ENCODE results near the gene METTL2B. TPM values are rescaled to one million over a fixed set of nuclear protein-coding genes. Genes with fewer than 3 reads are reported as not detected.
"Not testable (repeated sequence)": the region's sequence is repeated elsewhere in the genome, so short reads cannot be mapped to it uniquely, and the experiment has no call there.

The METTL2B gene
- total RNA-seq, 2 experiments from 2014 or later: 25.4 to 40.7 TPM

- DNase-seq (ENCODE audit: low spot score); H3K9me3 ChIP-seq (ENCODE audit: low read length); BruUV-seq (replicated peaks); H4K20me1 ChIP-seq (ENCODE audit: insufficient read depth, low read length); H2AFZ ChIP-seq (ENCODE audit: low read length); CTCF ChIA-PET (ENCODE audit: unreplicated experiment); H3K9me2 ChIP-seq (ENCODE audit: insufficient read depth, low read length); H3K27ac ChIP-seq (ENCODE audit: low read depth, low read length, poor library complexity, severe bottlenecking): not testable (repeated sequence)
- peak overlapping the region; percentile 98 for H3K4me2 ChIP-seq (ENCODE audit: low read length)
- intact Hi-C loops (cut with micrococcal nuclease; ENCODE audit: unreplicated experiment): loop anchor here (2.0 kb wide), 1 partner anchor 56 kb away; the partner anchor contains the start of gene METTL2B
- peaks cover 16% of the 10 kb centered on the region for H3K4me1 ChIP-seq (ENCODE audit: insufficient read depth, low read length, poor library complexity, severe bottlenecking)
- POLR2A ChIA-PET: interaction anchor here (0.8 kb wide), 1 partner anchor 330 kb away, joined by 3 read pairs; the partner anchor contains the start of gene ATP6V1F
- H3K4me3 ChIP-seq (ENCODE audit: low read depth, low read length, poor library complexity, severe bottlenecking): peak overlapping the region; percentile 91
- peaks cover 34% of the 10 kb centered on the region for H3K79me2 ChIP-seq (ENCODE audit: insufficient read depth, low read depth, low read length)
- H3K36me3 ChIP-seq (ENCODE audit: insufficient read depth, low read length): peaks cover 26% of the 10 kb centered on the region
These were observed 56.4 kb downstream of the METTL2B start for GRCh38 chr7:128532956-128533355.

- intact Hi-C loops (cut with micrococcal nuclease; ENCODE audit: unreplicated experiment); H3K4me1 ChIP-seq (ENCODE audit: insufficient read depth, low read length, poor library complexity, severe bottlenecking); POLR2A ChIA-PET; H3K27ac ChIP-seq (ENCODE audit: low read depth, low read length, poor library complexity, severe bottlenecking); H3K4me3 ChIP-seq (ENCODE audit: low read depth, low read length, poor library complexity, severe bottlenecking); H3K4me2 ChIP-seq (ENCODE audit: low read length); CTCF ChIA-PET (ENCODE audit: unreplicated experiment); H4K20me1 ChIP-seq (ENCODE audit: insufficient read depth, low read length); BruUV-seq (replicated peaks); H2AFZ ChIP-seq (ENCODE audit: low read length); H3K9me3 ChIP-seq (ENCODE audit: low read length); H3K9me2 ChIP-seq (ENCODE audit: insufficient read depth, low read length): not testable (repeated sequence)
- peak; percentile 67 for TF ChIP-seq CTCF (conservative IDR thresholded peaks at IDR 0.05; ENCODE audit: low read length)
- Histone ChIP-seq H3K79me2 (ENCODE audit: insufficient read depth, low read depth, low read length) (peaks cover 49% of the 10 kb centered on the region), H3K36me3 (ENCODE audit: insufficient read depth, low read length) (peaks cover 62% of the 10 kb centered on the region)
- peak; percentile 17 for DNase-seq (ENCODE audit: low spot score)
These were observed 60.9 kb downstream of the METTL2B start for GRCh38 chr7:128537410-128537809.

- H3K4me3 ChIP-seq (ENCODE audit: low read depth, low read length, poor library complexity, severe bottlenecking); H4K20me1 ChIP-seq (ENCODE audit: insufficient read depth, low read length); H3K9me2 ChIP-seq (ENCODE audit: insufficient read depth, low read length); H3K27ac ChIP-seq (ENCODE audit: low read depth, low read length, poor library complexity, severe bottlenecking); POLR2A ChIA-PET; H3K4me1 ChIP-seq (ENCODE audit: insufficient read depth, low read length, poor library complexity, severe bottlenecking); intact Hi-C loops (cut with micrococcal nuclease; ENCODE audit: unreplicated experiment); H3K4me2 ChIP-seq (ENCODE audit: low read length); DNase-seq (ENCODE audit: low spot score); BruUV-seq (replicated peaks); H2AFZ ChIP-seq (ENCODE audit: low read length); CTCF ChIA-PET (ENCODE audit: unreplicated experiment); H3K9me3 ChIP-seq (ENCODE audit: low read length): not testable (repeated sequence)
- peaks cover 43% of the 10 kb centered on the region for H3K79me2 ChIP-seq (ENCODE audit: insufficient read depth, low read depth, low read length)
- peaks cover 77% of the 10 kb centered on the region for H3K36me3 ChIP-seq (ENCODE audit: insufficient read depth, low read length)
These were observed 66.0 kb downstream of the METTL2B start for GRCh38 chr7:128542530-128542929.

- H4K20me1 ChIP-seq (ENCODE audit: insufficient read depth, low read length); H3K4me2 ChIP-seq (ENCODE audit: low read length); DNase-seq (ENCODE audit: low spot score); H3K27ac ChIP-seq (ENCODE audit: low read depth, low read length, poor library complexity, severe bottlenecking); H3K9me2 ChIP-seq (ENCODE audit: insufficient read depth, low read length); H3K4me1 ChIP-seq (ENCODE audit: insufficient read depth, low read length, poor library complexity, severe bottlenecking); H3K9me3 ChIP-seq (ENCODE audit: low read length); BruUV-seq (replicated peaks); H2AFZ ChIP-seq (ENCODE audit: low read length); POLR2A ChIA-PET; CTCF ChIA-PET (ENCODE audit: unreplicated experiment); intact Hi-C loops (cut with micrococcal nuclease; ENCODE audit: unreplicated experiment); H3K4me3 ChIP-seq (ENCODE audit: low read depth, low read length, poor library complexity, severe bottlenecking): not testable (repeated sequence)
- Histone ChIP-seq H3K36me3 (ENCODE audit: insufficient read depth, low read length) (peaks cover 81% of the 10 kb centered on the region), H3K79me2 (ENCODE audit: insufficient read depth, low read depth, low read length) (peaks cover 40% of the 10 kb centered on the region)
These were observed 66.8 kb downstream of the METTL2B start for GRCh38 chr7:128543300-128543699.

GRCh38 chr7:128546319-128546851, 69.8 kb downstream of the METTL2B start:
- H3K9me2 ChIP-seq (ENCODE audit: insufficient read depth, low read length); intact Hi-C loops (cut with micrococcal nuclease; ENCODE audit: unreplicated experiment); BruUV-seq (replicated peaks); H3K27ac ChIP-seq (ENCODE audit: low read depth, low read length, poor library complexity, severe bottlenecking); H3K4me2 ChIP-seq (ENCODE audit: low read length); H4K20me1 ChIP-seq (ENCODE audit: insufficient read depth, low read length); H3K9me3 ChIP-seq (ENCODE audit: low read length); H3K4me3 ChIP-seq (ENCODE audit: low read depth, low read length, poor library complexity, severe bottlenecking); H2AFZ ChIP-seq (ENCODE audit: low read length); H3K4me1 ChIP-seq (ENCODE audit: insufficient read depth, low read length, poor library complexity, severe bottlenecking); DNase-seq (ENCODE audit: low spot score); CTCF ChIA-PET (ENCODE audit: unreplicated experiment): not testable (repeated sequence)
- Histone ChIP-seq H3K79me2 (ENCODE audit: insufficient read depth, low read depth, low read length) (peaks cover 31% of the 10 kb centered on the region), H3K36me3 (ENCODE audit: insufficient read depth, low read length) (peaks cover 67% of the 10 kb centered on the region)
- POLR2A ChIA-PET: interaction anchor here (0.6 kb wide), 1 partner anchor 116 kb away, joined by 5 read pairs; no protein-coding TSS in a partner anchor
